Breast epithelium (tissue), 4 donors: ENCODE results near the gene OSBPL2. TPM values are rescaled to one million over a fixed set of nuclear protein-coding genes. Genes with fewer than 3 reads are reported as not detected.
A peak's percentile ranks its signal among the peaks of the same experiment; 100 is the strongest.

Source experiments
- DNase-seq, 2 donors: peaks; one replicate each; pipeline ENCODE4 v3.0.0-alpha.2; 2019; ENCODE audit warnings: low spot score in 2 of 2
- H3K27ac ChIP-seq, 2 donors: fragments of 200-600 bp; sonication (generic) in 1 of 2; one replicate each; pipeline ENCODE4 v1.5.1; 2016 to 2019; ENCODE audit warnings: mild to moderate bottlenecking in 1 of 2
- H3K27me3 ChIP-seq, 2 donors: fragments of 200-600 bp; sonication (generic) in 1 of 2; one replicate each; pipeline versions ENCODE4 v1.5.1 to v1.6.0; 2017 to 2019; ENCODE audit warnings: control low read depth in 1 of 2, mild to moderate bottlenecking in 1 of 2
- H3K36me3 ChIP-seq: fragments of 200-600 bp; one replicate; pipeline ENCODE4 v1.5.1; 2019
- H3K4me1 ChIP-seq, 2 donors: fragments of 200-600 bp; sonication (generic); one replicate each; pipeline ENCODE4 v1.5.1; 2016 to 2019; ENCODE audit warnings: control low read depth in 1 of 2
- H3K4me3 ChIP-seq, 3 donors: fragments of 200-600 bp; sonication (generic); 1 replicate in 2 of 3; 2 replicates in 1 of 3; pipeline ENCODE4 v1.5.1; 2016 to 2019; ENCODE audit warnings: mild to moderate bottlenecking in 3 of 3, moderate library complexity in 2 of 3
- H3K9me3 ChIP-seq, 2 donors: fragments of 200-600 bp; sonication (generic) in 1 of 2; one replicate each; pipeline ENCODE4 v1.5.1; 2016 to 2019; ENCODE audit warnings: control low read depth in 1 of 2
- POLR2A ChIP-seq: fragments of 450-650 bp; IDR thresholded peaks from one replicate; pipeline ENCODE4 v1.6.1; 2016; ENCODE audit warnings: antibody characterized with exemption, mild to moderate bottlenecking, moderate library complexity
- POLR2AphosphoS5 ChIP-seq, 3 donors: sonication (generic); formaldehyde crosslinking; IDR thresholded peaks; one replicate each; pipeline ENCODE4 v1.6.1; 2017; ENCODE audit warnings: antibody characterized with exemption in 3 of 3
- intact Hi-C: fragments of 100-400 bp; cut with DNase I; formaldehyde crosslinking; loops from one replicate; pipeline ENCODE4 v1.15.1; 2023; ENCODE audit warnings: low total_unique reads
- total RNA-seq, 3 donors: library from RNA; depleted of rRNA; stranded (reverse); fragments of >200 nt; gene quantifications; one replicate each; pipeline ENCODE4 v1.1.0, GENCODE V29; 2016
- TF ChIP-seq, protein P1 (sequence below), 3 donors: fragments of 450-650 bp; IDR thresholded peaks; one replicate each; pipeline ENCODE4 v1.5.1; 2016 to 2017; ENCODE audit warnings: antibody characterized with exemption in 3 of 3, mild to moderate bottlenecking in 3 of 3, moderate library complexity in 3 of 3

OSBPL2 gene
- total RNA-seq, 3 donors from 2014 or later = 25.0 to 46.1 (median 38.0) TPM

- H3K27ac ChIP-seq = peak overlapping the region in 1 of 2 donors; percentile 40
- no peak overlapping the region for H3K4me3 ChIP-seq
- H3K4me1 ChIP-seq = no peaks in the 10 kb centered on the region
- H3K27me3 ChIP-seq = no peaks in the 10 kb centered on the region
- TF ChIP-seq POLR2A (no peak), POLR2AphosphoS5 (IDR thresholded peaks at IDR 0.05) (no peak)
- TF ChIP-seq, protein P1, sequence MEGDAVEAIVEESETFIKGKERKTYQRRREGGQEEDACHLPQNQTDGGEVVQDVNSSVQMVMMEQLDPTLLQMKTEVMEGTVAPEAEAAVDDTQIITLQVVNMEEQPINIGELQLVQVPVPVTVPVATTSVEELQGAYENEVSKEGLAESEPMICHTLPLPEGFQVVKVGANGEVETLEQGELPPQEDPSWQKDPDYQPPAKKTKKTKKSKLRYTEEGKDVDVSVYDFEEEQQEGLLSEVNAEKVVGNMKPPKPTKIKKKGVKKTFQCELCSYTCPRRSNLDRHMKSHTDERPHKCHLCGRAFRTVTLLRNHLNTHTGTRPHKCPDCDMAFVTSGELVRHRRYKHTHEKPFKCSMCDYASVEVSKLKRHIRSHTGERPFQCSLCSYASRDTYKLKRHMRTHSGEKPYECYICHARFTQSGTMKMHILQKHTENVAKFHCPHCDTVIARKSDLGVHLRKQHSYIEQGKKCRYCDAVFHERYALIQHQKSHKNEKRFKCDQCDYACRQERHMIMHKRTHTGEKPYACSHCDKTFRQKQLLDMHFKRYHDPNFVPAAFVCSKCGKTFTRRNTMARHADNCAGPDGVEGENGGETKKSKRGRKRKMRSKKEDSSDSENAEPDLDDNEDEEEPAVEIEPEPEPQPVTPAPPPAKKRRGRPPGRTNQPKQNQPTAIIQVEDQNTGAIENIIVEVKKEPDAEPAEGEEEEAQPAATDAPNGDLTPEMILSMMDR (IDR thresholded peaks at IDR 0.05) = no peak
- intact Hi-C loops = loop anchor here (5.0 kb wide), 1 partner anchor 187 kb away; no protein-coding TSS in a partner anchor
- DNase-seq = no peak
- no peaks in the 10 kb centered on the region for H3K9me3 ChIP-seq
- peaks cover 11% of the 10 kb centered on the region for H3K36me3 ChIP-seq
Measured at GRCh38 chr20:62285151-62285550, 46.8 kb downstream of the OSBPL2 start.

DNA sequence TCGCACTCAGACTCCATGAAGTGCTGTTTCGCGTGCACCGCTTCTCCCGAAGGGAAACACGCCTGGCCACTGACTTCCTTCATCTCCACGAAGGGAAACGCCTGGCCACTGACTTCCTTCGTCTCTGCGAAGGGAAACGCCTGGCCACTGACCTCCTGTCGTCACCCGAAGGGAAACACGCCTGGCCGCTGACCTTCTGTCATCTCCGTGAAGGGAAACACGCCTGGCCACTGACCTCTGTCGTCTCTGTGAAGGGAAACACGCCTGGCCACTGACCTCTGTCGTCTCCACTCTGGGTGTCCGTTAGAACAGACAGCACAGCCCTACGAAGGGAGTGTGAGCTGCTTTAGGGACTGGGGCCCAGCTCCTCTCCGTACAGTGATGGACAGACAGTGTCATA lies 47.4 kb downstream of the OSBPL2 start:
- Histone ChIP-seq H3K27me3 (no peaks in the 10 kb centered on the region), H3K4me1 (no peaks in the 10 kb centered on the region), H3K9me3 (no peaks in the 10 kb centered on the region), H3K4me3 (no peak overlapping the region), H3K27ac (peak overlapping the region; percentile 5 to 52), H3K36me3 (peaks cover 9% of the 10 kb centered on the region)
- peak in 1 of 2 donors; percentile 65 for DNase-seq
- TF ChIP-seq POLR2A = no peak
- peak in 1 of 3 donors; percentile 68 for TF ChIP-seq POLR2AphosphoS5 (IDR thresholded peaks at IDR 0.05)
- intact Hi-C loops = loop anchor here (5.0 kb wide), 1 partner anchor 187 kb away; no protein-coding TSS in a partner anchor

DNA sequence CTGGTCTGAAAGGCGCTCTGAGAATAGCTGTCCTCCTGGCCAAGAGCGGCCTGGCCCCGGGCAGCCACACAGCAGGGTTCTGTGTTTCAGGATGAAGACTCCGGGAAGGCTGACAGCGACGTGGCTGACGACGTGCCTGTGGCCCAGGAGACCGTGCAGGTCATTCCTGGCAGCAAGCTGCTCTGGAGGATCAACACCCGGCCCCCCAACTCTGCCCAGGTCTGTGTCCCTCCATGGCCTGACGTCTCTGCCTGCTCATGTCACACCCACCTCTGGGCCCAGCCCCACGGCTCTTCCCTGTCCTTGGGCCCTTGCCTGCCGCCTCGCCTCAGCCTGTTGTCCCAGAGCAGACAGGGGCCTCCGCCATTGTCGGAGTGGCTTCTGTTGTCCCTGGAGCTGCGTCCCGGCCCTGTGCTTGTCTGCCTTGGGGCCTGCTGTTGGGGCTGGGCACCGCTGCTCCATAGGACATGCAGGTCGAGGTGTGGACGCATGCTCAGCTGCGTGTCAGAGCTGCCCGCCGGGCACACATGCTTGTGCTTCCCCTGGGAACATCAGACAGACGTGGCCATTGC lies 48.3 kb downstream of the OSBPL2 start:
- Histone ChIP-seq H3K9me3 (no peaks in the 10 kb centered on the region), H3K4me1 (no peaks in the 10 kb centered on the region), H3K4me3 (no peak overlapping the region), H3K36me3 (peaks cover under 1% of the 10 kb centered on the region), H3K27ac (peak overlapping the region; percentile 5 to 52), H3K27me3 (no peaks in the 10 kb centered on the region)
- TF ChIP-seq, protein P1 (IDR thresholded peaks at IDR 0.05) = no peak
- TF ChIP-seq POLR2A (no peak), POLR2AphosphoS5 (IDR thresholded peaks at IDR 0.05) (no peak)
- DNase-seq = no peak
- intact Hi-C loops = loop anchor here (5.0 kb wide), 1 partner anchor 186 kb away; no protein-coding TSS in a partner anchor

GRCh38 chr20:62287129-62287528 lies 48.8 kb downstream of the OSBPL2 start:
- intact Hi-C loops = loop anchor here (5.0 kb wide), 1 partner anchor 185 kb away; no protein-coding TSS in a partner anchor
- Histone ChIP-seq H3K27me3 (no peaks in the 10 kb centered on the region), H3K36me3 (no peaks in the 10 kb centered on the region), H3K27ac (no peak overlapping the region), H3K9me3 (no peaks in the 10 kb centered on the region), H3K4me1 (no peaks in the 10 kb centered on the region), H3K4me3 (no peak overlapping the region)
- no peak for DNase-seq
- TF ChIP-seq POLR2A (no peak), POLR2AphosphoS5 (IDR thresholded peaks at IDR 0.05) (no peak)
- TF ChIP-seq, protein P1 (IDR thresholded peaks at IDR 0.05) = no peak

- H3K27ac ChIP-seq = peak overlapping the region in 1 of 2 donors; percentile 33
- H3K36me3 ChIP-seq = no peaks in the 10 kb centered on the region
Measured at GRCh38 chr20:62287759-62288534, 49.6 kb downstream of the OSBPL2 start.

More at GRCh38 chr20:62287759-62288534, 49.6 kb downstream of the OSBPL2 start:
- H3K4me3 ChIP-seq = no peak overlapping the region
- no peaks in the 10 kb centered on the region for H3K9me3 ChIP-seq
- no peaks in the 10 kb centered on the region for H3K27me3 ChIP-seq
- no peaks in the 10 kb centered on the region for H3K4me1 ChIP-seq
- DNase-seq = no peak
- intact Hi-C loops = loop anchor here (5.0 kb wide), 1 partner anchor 184 kb away; no protein-coding TSS in a partner anchor
- TF ChIP-seq, protein P1 (IDR thresholded peaks at IDR 0.05) = no peak
- no peak for TF ChIP-seq POLR2AphosphoS5 (IDR thresholded peaks at IDR 0.05)
- TF ChIP-seq POLR2A = no peak
